GM18511 (cell line): Measurements from ENCODE around the gene RABEPK.
A peak's percentile ranks its signal among the peaks of the same experiment; 100 is the strongest.
"Not testable (repeated sequence)": the region's sequence is repeated elsewhere in the genome, so short reads cannot be mapped to it uniquely, and the experiment has no call there.

ENCODE experiments used
- ATAC-seq: cut with Tn5 transposase; IDR thresholded peaks from one replicate; pipeline ENCODE4 v1.9.1; 2021; ENCODE audit warnings: mild to moderate bottlenecking, moderate library complexity; ENCODE audit not compliant: unreplicated experiment

RABEPK gene

DNA sequence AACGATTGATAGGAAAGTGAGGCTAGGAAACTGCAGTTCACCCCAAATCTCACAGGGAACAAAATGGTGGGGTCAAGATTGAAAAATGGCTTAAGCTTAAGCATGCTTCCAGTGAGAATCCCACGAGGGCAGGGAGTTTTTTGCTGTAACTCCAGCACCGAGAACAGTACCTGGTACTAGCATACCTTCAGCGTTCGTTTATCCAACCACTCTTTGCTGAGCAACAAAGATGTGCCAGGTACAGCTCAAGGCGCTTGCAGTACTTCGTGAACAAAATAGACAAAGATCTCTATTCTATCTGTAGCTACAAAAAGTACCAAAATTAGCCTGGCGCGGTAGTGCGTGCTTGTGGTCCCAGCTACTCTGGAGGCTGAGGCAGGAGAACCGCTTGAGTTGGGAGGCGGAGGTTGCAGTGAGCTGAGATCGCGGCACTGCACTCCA lies 10.0 kb upstream of the RABEPK start:
- ATAC-seq = peak; percentile 8

- ATAC-seq = not testable (repeated sequence)
Observed at GRCh38 chr9:125194466-125194865, 5.9 kb upstream of the RABEPK start.

DNA sequence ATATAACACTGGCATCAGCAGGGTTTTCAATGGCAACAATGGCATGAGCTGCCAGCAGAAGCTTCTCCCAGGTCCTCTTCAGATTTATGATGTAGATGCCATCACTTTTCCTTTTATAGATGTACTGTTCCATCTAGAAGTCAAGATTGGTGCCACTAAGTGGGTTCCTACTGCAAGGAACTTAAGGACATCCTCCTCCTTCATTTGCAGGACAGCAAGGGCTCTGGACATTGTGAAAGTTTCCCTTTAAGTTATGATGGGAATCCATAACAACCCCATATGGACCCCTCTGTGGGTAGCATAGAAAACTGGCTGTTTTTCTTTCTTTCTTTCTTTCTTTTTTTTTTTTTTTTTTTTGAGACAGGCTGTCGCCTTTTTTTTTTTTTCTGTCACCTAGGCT lies 4.8 kb upstream of the RABEPK start:
- ATAC-seq = not testable (repeated sequence)

DNA sequence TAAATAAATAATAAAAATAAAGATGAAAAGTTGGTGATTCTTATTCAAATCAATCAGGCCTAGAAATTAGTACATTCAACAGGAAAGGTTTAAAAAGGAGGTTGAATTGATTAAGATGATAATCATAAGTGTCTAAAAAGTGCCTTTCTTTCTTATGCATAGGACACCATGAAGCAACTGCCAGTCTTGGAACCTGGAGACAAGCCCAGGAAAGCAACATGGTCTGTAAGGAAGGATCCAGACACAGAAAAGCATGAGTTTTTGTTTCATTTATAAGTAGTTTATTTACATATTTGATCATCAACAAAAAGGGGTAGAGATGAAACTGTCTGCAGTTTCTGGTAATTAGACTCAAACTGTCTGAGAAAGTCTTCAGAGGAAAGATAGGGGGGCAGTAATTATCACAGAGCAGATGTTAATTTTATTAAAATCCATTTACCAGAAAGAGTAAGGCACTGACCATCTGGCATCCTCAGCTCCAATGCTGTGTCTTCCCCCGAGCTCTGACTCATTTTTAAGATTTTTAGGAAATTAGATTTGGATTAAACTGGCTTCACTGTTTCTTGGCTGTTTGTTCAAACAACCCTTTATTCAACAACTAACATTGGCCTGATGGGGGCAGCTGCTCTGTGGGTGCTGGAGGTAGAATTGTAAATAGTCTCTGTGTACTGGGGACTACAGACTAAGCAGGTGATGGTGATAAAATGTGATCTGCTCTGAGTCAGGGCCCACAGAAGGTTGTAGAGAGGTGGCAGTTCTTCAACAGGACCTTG lies 2.7 kb downstream of the RABEPK start:
- ATAC-seq = no peak

GRCh38 chr9:125204477-125204876 lies 4.1 kb downstream of the RABEPK start:
- no peak for ATAC-seq

- ATAC-seq = no peak
Observed at GRCh38 chr9:125214186-125214585, 13.8 kb downstream of the RABEPK start.

GRCh38 chr9:125218621-125219020 lies 18.3 kb downstream of the RABEPK start:
- ATAC-seq = no peak

DNA sequence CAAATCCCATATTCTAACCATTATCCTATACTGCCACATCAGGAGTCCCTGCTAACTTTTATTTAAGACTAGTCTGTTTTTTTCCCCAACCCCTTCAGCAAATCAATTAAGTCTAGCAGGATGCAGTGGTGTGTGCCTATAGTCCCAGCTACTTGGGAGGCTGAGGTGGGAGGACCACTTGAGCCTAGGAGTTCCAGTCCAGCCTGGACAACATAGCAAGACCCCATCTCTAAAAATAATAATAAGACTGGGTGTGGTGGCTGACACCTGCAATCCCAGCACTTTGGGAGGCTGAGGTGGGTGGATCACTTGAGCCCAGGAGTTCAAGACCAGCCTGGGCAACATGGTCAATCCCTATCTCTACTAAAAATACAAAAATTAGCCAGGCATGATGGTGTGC lies 24.5 kb downstream of the RABEPK start:
- ATAC-seq = not testable (repeated sequence)

DNA sequence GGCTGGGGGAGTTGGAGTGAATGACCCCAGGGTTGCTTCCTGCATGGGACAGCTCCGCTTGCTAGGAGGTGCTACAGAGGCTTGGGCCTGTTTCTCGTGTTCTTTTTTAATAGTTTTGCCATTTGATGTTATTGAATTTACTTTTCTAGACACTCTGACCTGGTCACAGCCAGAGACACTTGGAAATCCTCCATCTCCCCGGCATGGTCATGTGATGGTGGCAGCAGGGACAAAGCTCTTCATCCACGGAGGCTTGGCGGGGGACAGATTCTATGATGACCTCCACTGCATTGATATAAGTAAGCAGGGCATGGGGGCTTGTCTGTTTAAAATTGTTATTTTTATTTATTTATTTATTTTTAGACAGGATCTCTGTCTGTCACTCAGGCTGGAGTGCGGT lies 27.4 kb downstream of the RABEPK start:
- ATAC-seq = no peak

DNA sequence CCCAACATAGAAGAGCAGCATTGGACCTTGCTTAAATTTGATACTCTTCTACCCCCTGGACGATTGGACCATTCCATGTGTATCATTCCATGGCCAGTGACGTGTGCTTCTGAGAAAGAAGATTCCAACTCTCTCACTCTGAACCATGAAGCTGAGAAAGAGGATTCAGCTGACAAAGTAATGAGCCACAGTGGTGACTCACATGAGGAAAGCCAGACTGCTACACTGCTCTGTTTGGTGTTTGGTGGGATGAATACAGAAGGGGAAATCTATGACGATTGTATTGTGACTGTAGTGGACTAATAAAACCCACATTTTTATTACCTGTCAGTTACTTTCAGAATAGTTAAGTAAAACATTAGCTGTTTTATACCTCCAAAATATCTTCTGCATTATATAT lies 33.3 kb downstream of the RABEPK start:
- no peak for ATAC-seq

- not testable (repeated sequence) for ATAC-seq
Observed at GRCh38 chr9:125234099-125234498, 33.8 kb downstream of the RABEPK start.

GRCh38 chr9:125235804-125236519 lies 35.6 kb downstream of the RABEPK start:
- no peak for ATAC-seq

DNA sequence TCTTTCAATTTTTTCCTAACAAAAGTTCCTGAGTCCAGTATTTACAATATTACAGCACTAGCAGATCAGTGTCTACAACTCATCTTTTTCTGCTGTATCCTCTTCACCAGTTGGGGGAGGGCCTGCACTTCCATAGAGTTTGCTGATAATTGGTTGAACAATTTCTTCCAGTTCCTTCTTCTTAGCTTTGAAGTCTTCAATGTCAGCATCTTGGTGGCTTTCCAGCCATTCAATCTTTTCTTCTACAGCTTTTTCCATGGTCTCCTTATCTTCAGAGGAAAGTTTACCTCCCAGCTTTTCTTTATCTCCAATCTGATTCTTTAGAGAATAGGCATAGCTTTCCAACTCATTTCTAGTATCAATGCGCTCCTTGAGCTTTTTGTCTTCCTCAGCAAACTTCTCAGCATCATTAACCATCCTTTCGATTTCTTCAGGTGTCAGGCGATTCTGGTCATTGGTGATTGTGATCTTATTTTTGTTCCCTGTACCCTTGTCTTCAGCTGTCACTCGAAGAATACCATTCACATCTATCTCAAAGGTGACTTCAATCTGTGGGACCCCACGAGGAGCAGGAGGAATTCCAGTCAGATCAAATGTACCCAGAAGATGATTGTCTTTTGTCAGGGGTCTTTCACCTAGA lies 36.3 kb downstream of the RABEPK start:
- ATAC-seq = not testable (repeated sequence)

GRCh38 chr9:125238127-125238914 lies 38.0 kb downstream of the RABEPK start:
- ATAC-seq = no peak

- no peak for ATAC-seq
Observed at GRCh38 chr9:125238915-125239446, 38.6 kb downstream of the RABEPK start.

GRCh38 chr9:125239631-125240597 lies 39.6 kb downstream of the RABEPK start:
- ATAC-seq = no peak

DNA sequence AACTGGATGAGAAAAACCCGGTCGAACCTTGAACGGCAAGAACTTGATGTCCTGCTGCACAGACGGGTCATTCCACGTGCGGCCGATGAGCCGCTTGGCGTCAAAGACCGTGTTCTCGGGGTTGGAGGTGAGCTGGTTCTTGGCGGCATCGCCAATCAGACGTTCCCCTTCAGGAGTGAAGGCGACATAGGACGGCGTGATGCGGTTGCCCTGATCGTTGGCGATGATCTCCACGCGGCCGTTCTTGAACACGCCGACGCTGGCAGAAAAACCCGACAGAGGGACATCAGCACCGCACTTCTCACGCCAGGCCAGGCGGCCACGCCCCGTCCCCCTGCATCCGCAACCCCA lies 40.3 kb downstream of the RABEPK start:
- no peak for ATAC-seq

DNA sequence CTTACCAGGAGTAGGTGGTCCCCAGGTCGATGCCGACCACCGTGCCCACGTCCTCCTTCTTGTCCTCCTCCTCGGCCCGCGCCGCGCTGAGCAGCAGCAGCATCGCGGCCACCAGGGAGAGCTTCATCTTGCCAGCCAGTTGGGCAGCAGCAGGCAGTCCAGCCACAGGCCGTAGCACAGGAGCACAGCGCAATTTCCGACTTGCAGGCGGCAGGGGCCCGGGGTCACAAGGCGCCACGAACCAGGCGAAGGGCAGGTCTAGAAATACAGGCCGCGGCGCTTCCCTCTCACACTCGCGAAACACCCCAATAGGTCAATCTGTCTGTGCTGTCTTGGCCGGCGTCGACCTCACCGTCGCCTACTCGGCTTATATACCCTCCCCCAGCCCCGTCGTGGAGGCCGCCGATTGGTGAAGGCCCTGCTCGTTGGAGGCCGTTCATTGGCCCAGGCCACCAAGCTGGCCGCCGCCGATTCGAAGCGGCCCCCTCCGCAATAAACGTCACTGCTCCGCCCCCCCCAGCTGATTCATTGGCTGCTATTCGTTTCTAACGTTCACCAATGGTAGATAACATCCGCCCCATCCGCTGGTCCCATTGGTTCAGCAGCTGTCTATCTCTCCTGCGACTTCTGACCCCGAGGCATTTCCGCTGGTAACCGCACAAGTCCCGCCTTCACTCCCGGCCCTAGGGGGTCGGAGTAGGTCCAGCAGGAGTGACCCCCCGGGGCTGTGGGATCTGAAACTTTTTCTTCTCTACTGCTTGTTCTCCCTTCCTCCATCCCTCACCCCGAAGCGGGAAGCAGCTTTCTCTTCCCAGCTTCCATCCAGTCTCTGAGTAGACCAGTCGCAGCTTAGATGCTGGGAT lies 40.9 kb downstream of the RABEPK start, which contains the start of gene HSPA5:
Gene HSPA5, minus strand, starts transcription at position 344 of the 863 bp plus-strand sequence. Its CDS starts 217 bp downstream, at position 127.
- ATAC-seq = peak; percentile 94
